EL (cell line): ENCODE results near the gene SLC5A2.
"Not testable (repeated sequence)": the region's sequence is repeated elsewhere in the genome, so short reads cannot be mapped to it uniquely, and the experiment has no call there.

Source experiments
- DNase-seq: peaks from one replicate; pipeline ENCODE4 v3.0.0-alpha.2; 2016

SLC5A2 gene

GRCh38 chr16:31532120-31532519, 49.2 kb downstream of the SLC5A2 start:
- no peak for DNase-seq

DNA sequence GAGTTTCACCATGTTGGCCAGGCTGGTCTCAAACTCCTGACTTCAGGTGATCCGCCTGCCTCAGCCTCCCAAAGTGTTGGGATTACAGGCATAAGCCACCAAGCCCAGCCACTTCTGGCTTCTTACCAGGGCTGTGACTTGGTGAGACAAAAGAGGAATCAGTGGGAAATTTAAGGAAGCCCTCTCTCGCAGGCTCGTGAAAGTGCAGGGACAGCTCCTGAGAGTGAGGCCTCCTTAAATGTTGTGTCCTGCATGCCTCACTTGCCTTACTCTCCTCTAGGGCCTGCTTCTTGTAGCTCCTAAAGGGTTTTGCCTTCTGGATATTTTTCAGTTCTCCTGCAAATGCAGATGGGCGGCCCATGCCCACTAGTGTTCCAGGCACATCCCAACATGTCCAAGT, 50.0 kb downstream of the SLC5A2 start:
- DNase-seq, result no peak

DNA sequence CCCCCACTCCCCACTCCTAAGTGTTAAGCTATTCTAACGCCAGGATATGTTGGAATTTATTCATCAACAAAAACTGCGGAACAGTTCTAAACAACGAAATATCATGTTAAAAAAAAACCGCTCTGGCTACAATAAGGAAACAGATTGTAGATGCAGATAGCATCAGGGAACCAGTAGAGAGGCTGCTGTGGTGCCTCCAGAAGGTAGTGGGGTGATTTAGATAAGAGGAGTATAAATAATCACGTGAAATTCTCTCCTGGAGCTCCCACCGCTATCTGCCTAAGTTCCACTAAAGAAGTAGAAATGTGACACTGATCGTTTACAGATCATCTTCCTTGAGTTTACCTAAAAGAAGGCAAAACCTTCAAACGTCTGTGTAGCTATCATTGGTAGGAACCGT, 52.8 kb downstream of the SLC5A2 start:
- no peak for DNase-seq

GRCh38 chr16:31536804-31537361, 54.0 kb downstream of the SLC5A2 start:
- no peak for DNase-seq

DNA sequence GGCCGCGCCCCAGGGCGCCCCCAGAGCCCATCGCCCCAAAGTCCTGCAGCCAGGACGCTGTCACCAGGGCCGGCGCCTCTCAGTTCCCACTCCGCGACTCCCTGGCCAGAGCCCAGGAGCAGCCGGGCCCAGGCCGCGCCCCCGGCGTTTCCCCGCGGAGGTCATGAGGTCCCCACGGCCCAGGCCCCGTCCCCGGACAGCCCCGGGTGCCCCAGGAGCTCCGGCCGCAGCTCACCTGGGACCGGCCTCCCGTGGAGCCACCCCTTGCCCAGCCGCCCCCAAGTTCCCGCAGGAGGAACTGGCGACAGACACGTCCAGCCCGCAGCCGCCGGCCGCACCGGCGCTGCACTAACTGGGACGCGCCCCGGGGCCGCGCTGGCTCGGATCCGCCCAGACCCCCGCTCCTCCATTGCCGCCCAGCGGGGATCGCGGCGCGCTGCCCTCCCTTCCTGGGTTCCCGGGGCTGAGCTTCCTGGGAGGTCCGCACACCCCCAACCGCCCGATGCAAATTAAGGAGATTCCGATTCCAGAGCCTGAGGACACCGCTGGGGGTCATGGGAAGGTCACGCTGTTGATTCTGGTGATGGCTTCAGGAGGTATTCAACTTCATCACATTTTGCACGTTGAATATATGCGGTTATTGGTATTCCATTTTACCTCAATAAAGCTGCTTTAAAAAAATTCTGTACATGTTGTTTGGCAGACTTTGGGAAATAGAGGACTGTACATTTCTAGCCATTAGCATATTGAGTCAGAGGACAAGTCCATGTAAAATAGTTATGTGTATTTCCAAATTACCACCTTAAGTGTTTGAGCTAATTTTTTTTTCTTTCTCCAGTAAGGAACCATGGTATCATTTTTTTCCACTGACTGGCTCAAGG, 54.7 kb downstream of the SLC5A2 start:
- no peak for DNase-seq

- not testable (repeated sequence) for DNase-seq
These were observed 55.3 kb downstream of the SLC5A2 start for GRCh38 chr16:31538243-31538598.

DNA sequence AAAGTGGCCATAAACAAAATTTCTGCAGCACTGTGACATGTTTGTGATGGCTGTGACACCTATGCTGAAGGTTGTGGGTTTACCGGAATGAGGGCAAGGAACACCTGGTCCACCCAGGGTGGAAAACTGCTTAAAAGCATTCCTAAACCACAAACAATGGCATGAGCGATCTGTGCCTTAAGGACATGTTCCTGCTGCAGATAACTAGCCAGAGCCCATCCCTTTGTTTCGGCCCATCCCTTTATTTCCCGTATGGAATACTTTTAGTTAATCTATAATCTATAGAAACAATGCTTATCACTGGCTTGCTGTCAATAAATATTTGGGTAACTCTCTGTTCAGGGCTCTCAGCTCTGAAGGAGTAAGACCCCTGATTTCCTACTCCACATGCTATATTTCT, 56.8 kb downstream of the SLC5A2 start:
- DNase-seq, result not testable (repeated sequence)
